ENCODE results near the gene BIRC2.

The BIRC2 gene

GRCh38 chr11:102316346-102316904 is 30.6 kb upstream of the BIRC2 start:
- H3K9ac ChIP-seq (ENCODE audit: low read depth, low read length): no peak overlapping the region
- no peaks in the 10 kb centered on the region for H3K9me3 ChIP-seq (ENCODE audit: control insufficient read depth, insufficient read depth, low read length)
- no peaks in the 10 kb centered on the region for H3K36me3 ChIP-seq (ENCODE audit: insufficient read depth, low read length)
- H3K4me1 ChIP-seq (ENCODE audit: insufficient read depth, low read length): peaks cover 3% of the 10 kb centered on the region; the same call in 1 of the 2 replicates

DNA sequence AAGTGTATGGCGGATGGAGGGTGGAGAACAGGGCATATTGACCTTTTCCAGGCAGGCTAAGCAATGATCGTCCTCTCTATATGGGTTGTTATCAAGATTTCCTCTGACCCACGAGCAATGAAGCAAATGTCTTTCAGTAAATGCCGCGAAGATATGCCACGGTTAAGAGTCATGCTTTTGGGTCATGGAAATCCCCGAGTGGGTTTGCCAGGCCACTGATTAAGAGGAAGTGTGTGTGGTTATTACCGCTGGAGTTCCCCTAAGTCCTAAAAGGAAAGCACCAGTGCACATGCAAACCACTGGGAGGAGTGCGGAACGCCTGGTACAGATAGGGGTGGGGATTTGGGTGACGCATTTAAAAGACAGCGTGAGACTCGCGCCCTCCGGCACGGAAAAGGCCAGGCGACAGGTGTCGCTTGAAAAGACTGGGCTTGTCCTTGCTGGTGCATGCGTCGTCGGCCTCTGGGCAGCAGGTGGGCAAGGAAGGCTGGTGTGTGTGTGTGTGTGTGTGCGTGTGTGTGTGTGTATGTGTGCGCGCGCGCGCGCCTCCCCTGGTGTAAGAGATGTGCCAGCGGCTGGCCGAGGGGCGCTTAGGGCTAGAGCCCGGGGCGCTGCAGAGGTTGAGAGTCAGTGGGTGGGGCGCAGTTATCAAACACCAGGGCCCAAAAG is 29.8 kb upstream of the BIRC2 start, which contains the start of gene BIRC3:
Gene BIRC3, plus strand, starts transcription at position 386 of the 669 bp plus-strand sequence. CDS start 7,026 bp downstream, outside the sequence.
- H3K9ac ChIP-seq (ENCODE audit: low read depth, low read length): peak within 1 kb of the TSS; percentile 61

DNA sequence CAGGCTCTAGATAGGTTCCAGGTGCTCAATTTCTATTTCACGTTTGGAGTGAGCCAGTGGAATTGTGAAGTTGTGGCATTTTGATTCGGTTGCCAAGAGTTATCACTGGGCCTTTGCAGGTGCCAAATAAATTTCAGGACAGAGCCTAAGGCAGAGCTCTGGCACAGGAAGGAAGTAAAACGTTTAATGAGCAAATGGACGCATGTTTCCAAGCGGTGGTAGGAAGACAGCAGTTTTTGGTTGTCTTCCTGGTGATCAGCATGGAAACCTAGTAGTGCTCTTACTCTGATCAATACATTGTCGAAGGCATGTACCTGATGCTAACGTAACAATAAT is 29.3 kb upstream of the BIRC2 start:
- H3K9ac ChIP-seq (ENCODE audit: low read depth, low read length): peak overlapping the region; percentile 61; the same call in 1 of the 2 replicates

More for the DNA sequence above, 29.8 kb upstream of the BIRC2 start, which contains the start of gene BIRC3:
- Histone ChIP-seq H3K36me3 (ENCODE audit: insufficient read depth, low read length) (no peaks in the 10 kb centered on the region), H3K9me3 (ENCODE audit: control insufficient read depth, insufficient read depth, low read length) (no peaks in the 10 kb centered on the region), H3K4me1 (ENCODE audit: insufficient read depth, low read length) (peaks cover 3% of the 10 kb centered on the region; the same call in 1 of the 2 replicates)

DNA sequence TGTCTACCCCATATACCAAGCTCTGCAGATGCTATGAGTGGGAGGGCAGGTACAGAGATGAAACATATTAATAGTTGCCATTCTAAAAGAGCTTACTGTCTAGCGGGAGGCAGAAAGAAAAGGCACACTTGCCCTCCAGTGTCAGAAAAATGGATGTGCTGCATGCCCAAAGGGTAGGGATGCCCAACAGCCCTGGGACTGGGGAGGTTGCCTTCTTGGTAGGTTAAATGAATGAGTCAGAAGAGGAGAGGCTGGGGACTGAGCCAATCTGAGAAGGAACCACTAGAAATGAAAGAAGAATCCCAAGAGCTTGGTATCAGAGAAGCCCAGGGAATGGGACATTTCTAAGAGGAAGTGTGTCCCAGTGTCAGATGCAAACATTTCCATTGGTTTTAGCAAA is 28.5 kb upstream of the BIRC2 start:
- H3K9ac ChIP-seq (ENCODE audit: low read depth, low read length): no peak overlapping the region
- peaks cover 3% of the 10 kb centered on the region; the same call in 1 of the 2 replicates for H3K4me1 ChIP-seq (ENCODE audit: insufficient read depth, low read length)
- no peaks in the 10 kb centered on the region for H3K36me3 ChIP-seq (ENCODE audit: insufficient read depth, low read length)
- H3K9me3 ChIP-seq (ENCODE audit: control insufficient read depth, insufficient read depth, low read length): no peaks in the 10 kb centered on the region

More for the DNA sequence above, 29.3 kb upstream of the BIRC2 start:
- Histone ChIP-seq H3K9me3 (ENCODE audit: control insufficient read depth, insufficient read depth, low read length) (no peaks in the 10 kb centered on the region), H3K36me3 (ENCODE audit: insufficient read depth, low read length) (no peaks in the 10 kb centered on the region), H3K4me1 (ENCODE audit: insufficient read depth, low read length) (peaks cover 3% of the 10 kb centered on the region; the same call in 1 of the 2 replicates)

GRCh38 chr11:102319544-102319943 is 27.5 kb upstream of the BIRC2 start:
- Histone ChIP-seq H3K9me3 (ENCODE audit: control insufficient read depth, insufficient read depth, low read length) (no peaks in the 10 kb centered on the region), H3K4me1 (ENCODE audit: insufficient read depth, low read length) (peaks cover 3% of the 10 kb centered on the region; the same call in 1 of the 2 replicates), H3K36me3 (ENCODE audit: insufficient read depth, low read length) (no peaks in the 10 kb centered on the region), H3K9ac (ENCODE audit: low read depth, low read length) (no peak overlapping the region)

- Histone ChIP-seq H3K9ac (ENCODE audit: low read depth, low read length) (no peak overlapping the region), H3K9me3 (ENCODE audit: control insufficient read depth, insufficient read depth, low read length) (no peaks in the 10 kb centered on the region), H3K36me3 (ENCODE audit: insufficient read depth, low read length) (no peaks in the 10 kb centered on the region), H3K4me1 (ENCODE audit: insufficient read depth, low read length) (peaks cover 3% of the 10 kb centered on the region; the same call in 1 of the 2 replicates)
These were observed 26.8 kb upstream of the BIRC2 start for GRCh38 chr11:102320188-102320587.

- H3K36me3 ChIP-seq (ENCODE audit: insufficient read depth, low read length): no peaks in the 10 kb centered on the region
- no peaks in the 10 kb centered on the region for H3K9me3 ChIP-seq (ENCODE audit: control insufficient read depth, insufficient read depth, low read length)
- H3K4me1 ChIP-seq (ENCODE audit: insufficient read depth, low read length): peaks cover 3% of the 10 kb centered on the region; the same call in 1 of the 2 replicates
- H3K9ac ChIP-seq (ENCODE audit: low read depth, low read length): no peak overlapping the region
These were observed 26.3 kb upstream of the BIRC2 start for GRCh38 chr11:102320679-102321078.

GRCh38 chr11:102322560-102322959 is 24.5 kb upstream of the BIRC2 start:
- H3K4me1 ChIP-seq (ENCODE audit: insufficient read depth, low read length): peaks cover 3% of the 10 kb centered on the region; the same call in 1 of the 2 replicates

DNA sequence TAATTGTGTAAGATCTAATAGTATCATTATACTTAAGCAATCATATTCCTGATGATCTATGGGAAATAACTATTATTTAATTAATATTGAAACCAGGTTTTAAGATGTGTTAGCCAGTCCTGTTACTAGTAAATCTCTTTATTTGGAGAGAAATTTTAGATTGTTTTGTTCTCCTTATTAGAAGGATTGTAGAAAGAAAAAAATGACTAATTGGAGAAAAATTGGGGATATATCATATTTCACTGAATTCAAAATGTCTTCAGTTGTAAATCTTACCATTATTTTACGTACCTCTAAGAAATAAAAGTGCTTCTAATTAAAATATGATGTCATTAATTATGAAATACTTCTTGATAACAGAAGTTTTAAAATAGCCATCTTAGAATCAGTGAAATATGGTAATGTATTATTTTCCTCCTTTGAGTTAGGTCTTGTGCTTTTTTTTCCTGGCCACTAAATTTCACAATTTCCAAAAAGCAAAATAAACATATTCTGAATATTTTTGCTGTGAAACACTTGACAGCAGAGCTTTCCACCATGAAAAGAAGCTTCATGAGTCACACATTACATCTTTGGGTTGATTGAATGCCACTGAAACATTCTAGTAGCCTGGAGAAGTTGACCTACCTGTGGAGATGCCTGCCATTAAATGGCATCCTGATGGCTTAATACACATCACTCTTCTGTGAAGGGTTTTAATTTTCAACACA is 23.3 kb upstream of the BIRC2 start:
- no peak overlapping the region for H3K9ac ChIP-seq (ENCODE audit: low read depth, low read length)
- no peaks in the 10 kb centered on the region for H3K36me3 ChIP-seq (ENCODE audit: insufficient read depth, low read length)
- no peaks in the 10 kb centered on the region for H3K9me3 ChIP-seq (ENCODE audit: control insufficient read depth, insufficient read depth, low read length)
- H3K4me1 ChIP-seq (ENCODE audit: insufficient read depth, low read length): no peaks in the 10 kb centered on the region

More at GRCh38 chr11:102322560-102322959, 24.5 kb upstream of the BIRC2 start:
- Histone ChIP-seq H3K36me3 (ENCODE audit: insufficient read depth, low read length) (no peaks in the 10 kb centered on the region), H3K9ac (ENCODE audit: low read depth, low read length) (no peak overlapping the region), H3K9me3 (ENCODE audit: control insufficient read depth, insufficient read depth, low read length) (no peaks in the 10 kb centered on the region)

- Histone ChIP-seq H3K4me1 (ENCODE audit: insufficient read depth, low read length) (no peaks in the 10 kb centered on the region), H3K9ac (ENCODE audit: low read depth, low read length) (no peak overlapping the region), H3K9me3 (ENCODE audit: control insufficient read depth, insufficient read depth, low read length) (no peaks in the 10 kb centered on the region), H3K36me3 (ENCODE audit: insufficient read depth, low read length) (no peaks in the 10 kb centered on the region)
These were observed 21.9 kb upstream of the BIRC2 start for GRCh38 chr11:102325088-102325487.

GRCh38 chr11:102328748-102329147 is 18.3 kb upstream of the BIRC2 start:
- Histone ChIP-seq H3K4me1 (ENCODE audit: insufficient read depth, low read length) (no peaks in the 10 kb centered on the region), H3K36me3 (ENCODE audit: insufficient read depth, low read length) (no peaks in the 10 kb centered on the region), H3K9me3 (ENCODE audit: control insufficient read depth, insufficient read depth, low read length) (no peaks in the 10 kb centered on the region), H3K9ac (ENCODE audit: low read depth, low read length) (no peak overlapping the region)

- Histone ChIP-seq H3K9ac (ENCODE audit: low read depth, low read length) (no peak overlapping the region), H3K9me3 (ENCODE audit: control insufficient read depth, insufficient read depth, low read length) (no peaks in the 10 kb centered on the region), H3K36me3 (ENCODE audit: insufficient read depth, low read length) (no peaks in the 10 kb centered on the region), H3K4me1 (ENCODE audit: insufficient read depth, low read length) (no peaks in the 10 kb centered on the region)
These were observed 16.8 kb upstream of the BIRC2 start for GRCh38 chr11:102330231-102330630.

- H3K9ac ChIP-seq (ENCODE audit: low read depth, low read length): no peak overlapping the region
- H3K36me3 ChIP-seq (ENCODE audit: insufficient read depth, low read length): no peaks in the 10 kb centered on the region
- no peaks in the 10 kb centered on the region for H3K9me3 ChIP-seq (ENCODE audit: control insufficient read depth, insufficient read depth, low read length)
- H3K4me1 ChIP-seq (ENCODE audit: insufficient read depth, low read length): no peaks in the 10 kb centered on the region
These were observed 15.7 kb upstream of the BIRC2 start for GRCh38 chr11:102331341-102331740.

GRCh38 chr11:102332611-102332994 is 14.4 kb upstream of the BIRC2 start:
- Histone ChIP-seq H3K36me3 (ENCODE audit: insufficient read depth, low read length) (no peaks in the 10 kb centered on the region), H3K9me3 (ENCODE audit: control insufficient read depth, insufficient read depth, low read length) (no peaks in the 10 kb centered on the region), H3K4me1 (ENCODE audit: insufficient read depth, low read length) (no peaks in the 10 kb centered on the region), H3K9ac (ENCODE audit: low read depth, low read length) (no peak overlapping the region)

All from ES-I3 (cell line).